ENCODE measurements around the gene AQP5. TPM values are rescaled to one million over a fixed set of nuclear protein-coding genes. Genes with fewer than 3 reads are reported as not detected.

AQP5 gene
- total RNA-seq, 2 donors from 2014 or later = 2.1 TPM; not detected in 1

GRCh38 chr12:50013361-50014147 lies 51.9 kb downstream of the AQP5 start:
- Histone ChIP-seq H3K27me3 (no peaks in the 10 kb centered on the region), H3K4me1 (peaks cover 0 to 5% of the 10 kb centered on the region in 2 donors), H3K4me3 (no peak overlapping the region), H3K9me3 (no peaks in the 10 kb centered on the region), H3K27ac (no peak overlapping the region), H3K36me3 (no peaks in the 10 kb centered on the region)
- TF ChIP-seq, protein P1, sequence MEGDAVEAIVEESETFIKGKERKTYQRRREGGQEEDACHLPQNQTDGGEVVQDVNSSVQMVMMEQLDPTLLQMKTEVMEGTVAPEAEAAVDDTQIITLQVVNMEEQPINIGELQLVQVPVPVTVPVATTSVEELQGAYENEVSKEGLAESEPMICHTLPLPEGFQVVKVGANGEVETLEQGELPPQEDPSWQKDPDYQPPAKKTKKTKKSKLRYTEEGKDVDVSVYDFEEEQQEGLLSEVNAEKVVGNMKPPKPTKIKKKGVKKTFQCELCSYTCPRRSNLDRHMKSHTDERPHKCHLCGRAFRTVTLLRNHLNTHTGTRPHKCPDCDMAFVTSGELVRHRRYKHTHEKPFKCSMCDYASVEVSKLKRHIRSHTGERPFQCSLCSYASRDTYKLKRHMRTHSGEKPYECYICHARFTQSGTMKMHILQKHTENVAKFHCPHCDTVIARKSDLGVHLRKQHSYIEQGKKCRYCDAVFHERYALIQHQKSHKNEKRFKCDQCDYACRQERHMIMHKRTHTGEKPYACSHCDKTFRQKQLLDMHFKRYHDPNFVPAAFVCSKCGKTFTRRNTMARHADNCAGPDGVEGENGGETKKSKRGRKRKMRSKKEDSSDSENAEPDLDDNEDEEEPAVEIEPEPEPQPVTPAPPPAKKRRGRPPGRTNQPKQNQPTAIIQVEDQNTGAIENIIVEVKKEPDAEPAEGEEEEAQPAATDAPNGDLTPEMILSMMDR (IDR thresholded peaks at IDR 0.05) = no peak
- DNase-seq (ENCODE audit: low spot score) = no peak

GRCh38 chr12:50014342-50014741 lies 52.7 kb downstream of the AQP5 start:
- DNase-seq (ENCODE audit: low spot score) = no peak
- Histone ChIP-seq H3K27ac (no peak overlapping the region), H3K9me3 (no peaks in the 10 kb centered on the region), H3K36me3 (no peaks in the 10 kb centered on the region), H3K27me3 (no peaks in the 10 kb centered on the region), H3K4me3 (no peak overlapping the region), H3K4me1 (peaks cover 0 to 5% of the 10 kb centered on the region in 2 donors)
- TF ChIP-seq, protein P1 (IDR thresholded peaks at IDR 0.05) = no peak

Other genes with a start within 250 kb of the AQP5 start
- 100 to 1,000 TPM; 196 to 248 TPM for gene TMBIM6, start 220.3 kb upstream of the AQP5 start, total RNA-seq
- gene NCKAP5L, start 133.5 kb upstream of the AQP5 start, total RNA-seq = 10 to 100 TPM; 18.6 to 18.7 TPM
- 1 to 10 TPM; 1.8 to 2.0 TPM for gene BCDIN3D, start 118.8 kb upstream of the AQP5 start, total RNA-seq
- 1 to 10 TPM; 4.6 to 9.8 TPM for gene FAIM2, start 58.0 kb upstream of the AQP5 start, total RNA-seq
- gene AQP2, start 11.1 kb upstream of the AQP5 start, total RNA-seq = under 1 TPM in 1 of 2 donors, not detected in 1; 0.83 TPM
- under 1 TPM in 1 of 2 donors, not detected in 1; 0.08 TPM for gene AQP6, start 11.1 kb downstream of the AQP5 start, total RNA-seq
- gene RACGAP1, start 63.6 kb downstream of the AQP5 start, total RNA-seq = 1 to 10 TPM; 2.6 to 3.3 TPM
- gene ASIC1, start 95.7 kb downstream of the AQP5 start, total RNA-seq = 1 to 10 TPM in 1 of 2 donors, under 1 TPM in 1; 0.24 to 1.4 TPM
- 10 to 100 TPM; 29.6 to 35.5 TPM for gene SMARCD1, start 123.5 kb downstream of the AQP5 start, total RNA-seq
- gene GPD1, start 142.1 kb downstream of the AQP5 start, total RNA-seq = 10 to 100 TPM in 1 of 2 donors, 1 to 10 TPM in 1; 8.8 to 38.7 TPM
- gene COX14, start 150.4 kb downstream of the AQP5 start, total RNA-seq = 100 to 1,000 TPM; 139 to 181 TPM
- gene CERS5, start 205.5 kb downstream of the AQP5 start, total RNA-seq = 10 to 100 TPM in 1 of 2 donors, 1 to 10 TPM in 1; 6.7 to 11.2 TPM